GM19372 (cell line): ENCODE data around the gene USH1C.

Experiments
- ATAC-seq: cut with Tn5 transposase; IDR thresholded peaks from one replicate; pipeline ENCODE4 v1.9.1; 2021; ENCODE audit warnings: mild to moderate bottlenecking, low read depth, moderate library complexity; ENCODE audit not compliant: unreplicated experiment

USH1C gene

DNA sequence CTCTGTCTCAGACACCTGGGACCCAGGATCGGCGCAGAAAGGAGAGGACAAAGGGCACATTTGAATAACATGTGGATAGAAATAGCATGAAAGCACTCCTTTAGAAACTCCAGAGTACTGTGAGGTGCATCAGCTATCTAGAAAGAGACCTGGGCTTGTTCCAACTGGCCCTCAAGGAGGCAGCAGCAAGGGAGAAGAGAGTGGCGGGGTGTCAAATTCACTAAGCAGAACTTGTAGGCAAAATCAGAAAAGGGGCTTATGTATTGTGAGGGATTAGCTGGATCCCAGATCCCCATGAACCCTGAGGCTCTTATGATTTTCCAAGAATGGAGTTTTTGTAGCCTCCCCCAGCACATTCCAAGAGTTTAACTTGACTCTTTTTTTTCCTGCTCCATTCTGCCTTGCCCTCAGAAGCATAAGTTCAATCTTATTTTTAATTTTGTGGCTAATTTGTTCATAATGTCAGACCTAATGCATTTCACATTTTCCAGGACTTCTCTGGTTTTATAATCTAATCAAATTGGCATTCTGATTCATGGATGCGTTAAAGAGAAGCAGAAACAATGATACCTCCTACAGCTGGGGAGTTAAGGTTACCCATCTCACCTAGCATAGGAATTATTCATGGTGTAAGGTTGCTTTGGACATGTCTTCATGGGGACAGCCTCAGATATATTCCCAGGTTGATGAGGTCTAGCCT lies 33.6 kb downstream of the USH1C start:
- no peak for ATAC-seq

DNA sequence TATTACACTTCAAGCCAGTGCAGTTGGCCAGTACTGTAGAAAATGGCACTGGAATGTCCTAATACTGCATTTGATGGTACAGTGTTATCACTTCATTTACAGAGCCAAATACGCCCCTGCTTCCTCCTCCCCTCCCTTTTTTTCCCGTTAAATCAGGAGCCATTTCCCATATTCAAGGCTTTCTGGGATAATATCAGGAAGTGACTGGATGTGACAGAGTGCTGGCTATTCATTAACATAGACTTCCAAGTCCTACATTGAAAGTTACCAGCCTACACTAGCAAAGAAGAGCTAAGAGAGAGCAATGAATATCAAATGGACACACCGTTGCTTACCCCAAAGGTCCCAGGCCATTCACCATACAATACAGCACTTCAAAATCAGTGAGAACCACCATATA lies 35.4 kb downstream of the USH1C start:
- ATAC-seq = no peak

DNA sequence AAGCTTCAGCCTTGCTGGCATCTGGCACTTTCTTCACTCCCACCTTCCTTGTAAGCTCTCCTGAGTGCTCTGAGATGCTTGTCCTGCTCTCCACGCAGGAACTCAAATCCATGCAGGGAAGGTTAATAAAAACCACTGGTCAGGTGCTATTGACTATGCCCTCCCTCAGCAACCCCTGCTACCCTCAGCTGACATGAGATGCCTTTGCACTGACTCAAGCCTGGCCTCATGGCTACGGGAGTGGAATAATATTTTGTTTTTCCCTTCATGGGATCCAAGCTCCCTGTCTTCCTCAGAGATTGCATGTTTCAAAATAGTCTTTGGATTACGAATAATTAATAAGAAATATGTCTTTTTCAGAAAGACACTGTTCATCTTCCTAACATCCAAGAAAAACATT lies 35.9 kb downstream of the USH1C start:
- no peak for ATAC-seq

DNA sequence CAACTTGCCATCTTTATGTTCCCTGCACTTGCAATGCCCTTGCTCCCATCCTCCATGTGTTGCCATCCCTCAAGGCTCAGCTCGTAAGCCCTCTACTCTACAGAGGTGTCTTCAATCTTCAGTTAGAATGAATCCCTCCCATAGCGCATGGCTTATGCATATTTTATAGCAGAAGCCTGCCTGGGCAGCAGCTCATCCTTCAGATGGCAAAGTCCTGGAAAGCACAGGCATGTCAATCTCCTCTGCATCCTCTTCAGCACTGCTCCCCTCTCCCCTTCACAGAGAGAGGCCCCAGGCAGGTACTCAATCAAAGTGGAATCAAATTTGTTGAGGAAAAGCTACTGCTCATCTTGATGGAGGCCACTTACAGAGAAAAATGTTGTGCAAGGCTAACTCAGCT lies 36.4 kb downstream of the USH1C start:
- ATAC-seq = no peak

DNA sequence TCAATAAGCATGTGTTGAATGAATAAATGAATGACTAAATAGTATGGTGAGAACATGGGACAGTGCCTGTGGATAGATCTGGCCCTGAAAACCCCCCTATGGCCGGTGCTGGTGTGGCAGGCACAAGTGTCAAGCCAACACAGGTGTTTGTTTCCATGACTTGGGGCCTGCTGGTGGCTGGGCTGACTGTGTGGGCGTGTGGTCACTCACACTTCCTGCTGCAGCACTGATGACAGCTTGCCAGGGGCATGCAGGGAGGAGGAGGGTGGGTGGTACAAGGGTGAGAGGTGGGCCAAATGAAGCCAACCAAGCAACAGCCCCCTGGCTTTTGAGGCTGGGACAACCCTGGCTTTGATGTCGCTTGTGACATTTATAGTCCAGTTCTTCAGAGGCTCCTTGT lies 37.3 kb downstream of the USH1C start:
- ATAC-seq = peak; percentile 81

DNA sequence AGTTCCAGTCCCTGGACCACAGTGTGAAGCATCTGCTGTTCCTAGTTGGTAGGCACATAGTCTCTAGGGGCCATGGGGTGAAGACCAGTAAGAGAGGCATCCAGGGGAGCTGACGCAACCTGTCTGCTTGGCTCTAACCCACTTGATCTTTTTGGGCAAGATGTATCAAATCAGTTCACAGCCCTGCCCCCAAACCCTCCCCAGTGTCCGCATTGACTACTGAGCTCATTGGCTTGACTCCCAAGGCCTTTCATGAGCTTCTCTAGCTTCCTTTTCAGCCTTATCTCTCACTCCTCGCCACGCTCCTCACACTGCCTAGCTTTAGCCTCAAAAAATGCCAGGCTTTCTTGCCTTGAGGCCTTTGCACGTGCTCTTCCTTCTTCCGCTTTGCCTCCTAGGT lies 37.9 kb downstream of the USH1C start:
- ATAC-seq = no peak

DNA sequence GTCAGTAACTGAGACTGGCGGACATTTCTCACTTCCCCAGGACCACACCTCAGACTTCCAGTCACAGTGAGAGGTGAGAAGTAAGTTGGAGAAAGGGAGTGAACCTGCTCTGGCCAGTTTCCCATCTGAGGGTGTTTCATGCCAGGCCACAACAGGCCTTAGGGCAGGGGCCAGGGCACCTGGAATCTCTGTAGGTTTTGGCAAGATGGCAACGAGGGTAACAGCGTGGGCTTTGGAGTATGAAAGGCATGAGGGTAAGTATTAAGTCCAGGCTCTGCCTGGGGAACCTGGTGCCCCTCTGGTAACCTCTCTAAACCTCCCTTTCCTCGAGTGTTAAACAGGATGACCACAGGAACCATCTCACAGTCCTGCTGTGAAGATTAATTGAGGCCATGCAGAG lies 39.1 kb downstream of the USH1C start:
- no peak for ATAC-seq

DNA sequence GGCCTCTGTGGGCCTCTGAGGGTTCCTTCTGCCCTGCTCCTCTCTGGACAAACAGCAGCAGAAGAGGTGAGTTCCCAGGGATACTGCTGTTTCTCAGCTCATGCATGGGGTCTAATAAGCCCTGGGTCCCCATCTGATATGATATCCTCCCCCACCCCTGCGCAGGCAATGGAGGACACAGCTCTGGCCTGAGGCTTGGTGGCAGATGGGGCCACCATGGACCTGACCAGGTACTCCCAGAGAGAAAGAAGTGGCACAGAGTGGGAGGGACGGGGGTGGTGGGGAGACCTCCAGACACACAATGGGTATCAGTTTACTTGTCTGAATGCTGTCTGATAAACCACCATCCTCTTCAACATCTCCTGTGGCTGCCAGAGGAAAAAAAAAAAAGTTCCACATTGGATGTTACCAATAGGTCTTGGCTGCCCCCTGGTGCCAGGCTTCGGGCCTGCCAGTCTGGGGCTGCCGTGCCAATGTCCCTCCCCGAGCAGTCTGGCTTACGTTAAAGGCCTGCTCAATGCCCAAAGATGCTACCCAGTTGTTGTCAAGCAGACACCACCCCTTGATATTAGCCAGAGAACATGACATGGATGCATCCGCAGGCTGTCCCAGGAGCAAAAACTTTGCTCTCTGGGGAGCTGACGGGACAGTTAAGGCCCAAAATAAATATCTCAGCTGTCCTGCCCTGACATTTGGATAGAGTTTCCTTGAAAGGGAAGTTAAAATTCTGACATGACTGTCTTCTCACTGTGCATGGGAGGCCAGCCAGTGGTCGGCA lies 39.7 kb downstream of the USH1C start:
- peak; percentile 55 for ATAC-seq

DNA sequence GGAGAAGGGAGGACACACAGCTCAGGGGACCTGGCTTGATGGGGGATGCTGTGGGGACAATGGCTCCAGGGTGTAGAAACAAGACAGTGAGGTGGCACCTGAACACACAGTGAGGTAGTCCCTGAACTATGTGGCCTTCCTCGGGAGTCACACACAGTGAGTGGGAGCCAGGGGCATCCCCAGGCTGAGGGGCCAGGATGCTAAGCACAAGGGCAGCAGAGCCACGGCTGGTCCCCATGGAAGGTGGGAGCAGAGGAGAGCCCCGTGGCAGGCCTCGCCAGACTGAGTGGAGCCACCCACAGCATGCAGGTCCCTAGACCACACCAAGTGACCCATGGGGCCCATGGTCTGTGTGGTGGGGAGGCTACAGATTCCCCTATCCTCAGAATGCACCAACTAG lies 41.6 kb downstream of the USH1C start:
- no peak for ATAC-seq

DNA sequence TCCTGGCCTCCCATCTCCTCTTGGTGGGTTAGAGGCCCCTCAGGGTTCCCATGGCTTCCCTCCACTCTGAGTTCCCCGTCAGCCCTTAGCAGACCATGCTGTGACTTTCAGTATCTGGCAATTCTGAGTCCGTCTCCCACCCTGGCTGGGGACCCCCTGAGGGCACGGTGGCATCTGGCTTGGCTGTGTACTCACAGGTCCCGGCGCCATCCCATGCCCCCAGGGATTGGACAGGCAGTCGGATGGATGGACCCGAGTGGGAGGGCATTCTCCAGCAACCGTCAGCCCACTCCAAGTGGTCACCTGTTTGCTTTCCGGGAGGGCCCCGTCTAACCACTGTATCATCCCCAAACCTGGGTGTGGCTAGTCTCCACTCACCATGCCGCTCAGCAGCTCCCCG lies 43.5 kb downstream of the USH1C start:
- ATAC-seq = no peak

DNA sequence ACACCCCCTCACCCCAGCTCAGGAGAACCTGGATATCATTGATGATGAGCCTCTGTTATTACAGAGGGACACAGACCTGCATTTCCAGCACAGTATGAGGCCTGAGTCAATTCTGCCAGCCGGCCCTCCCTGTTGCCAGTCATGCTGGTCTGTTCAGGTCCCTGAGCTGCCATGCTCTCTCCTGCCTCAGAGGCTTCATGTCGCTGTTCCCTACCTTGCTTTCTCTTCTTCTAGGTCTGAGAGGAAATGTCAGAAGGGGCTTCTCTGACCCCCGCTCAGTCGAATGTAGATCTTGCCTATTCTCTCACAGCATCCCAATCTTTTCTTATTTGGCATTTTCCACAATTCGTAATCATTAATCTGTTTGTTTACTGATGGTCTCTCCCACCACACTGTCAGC lies 45.7 kb downstream of the USH1C start:
- ATAC-seq = no peak

DNA sequence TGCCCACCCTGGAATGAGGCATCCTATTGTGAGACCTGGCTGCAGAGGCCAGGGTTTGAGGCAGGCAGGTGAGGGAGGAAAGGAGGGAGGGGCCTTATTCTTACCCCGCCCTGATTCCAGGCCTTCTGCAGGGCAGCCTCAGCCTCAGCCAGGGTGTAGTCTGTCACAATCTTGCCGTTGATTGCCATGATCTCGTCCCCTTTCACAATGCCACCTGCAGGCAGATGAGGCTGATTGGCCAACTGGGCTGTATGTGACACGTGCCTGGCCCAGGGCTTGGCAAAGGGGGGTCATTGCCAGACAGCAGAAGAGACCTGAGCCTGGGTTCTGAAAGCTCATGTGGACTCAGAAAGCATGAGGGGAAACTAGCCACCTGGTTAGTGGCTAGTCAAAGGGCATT lies 46.2 kb downstream of the USH1C start:
- no peak for ATAC-seq

DNA sequence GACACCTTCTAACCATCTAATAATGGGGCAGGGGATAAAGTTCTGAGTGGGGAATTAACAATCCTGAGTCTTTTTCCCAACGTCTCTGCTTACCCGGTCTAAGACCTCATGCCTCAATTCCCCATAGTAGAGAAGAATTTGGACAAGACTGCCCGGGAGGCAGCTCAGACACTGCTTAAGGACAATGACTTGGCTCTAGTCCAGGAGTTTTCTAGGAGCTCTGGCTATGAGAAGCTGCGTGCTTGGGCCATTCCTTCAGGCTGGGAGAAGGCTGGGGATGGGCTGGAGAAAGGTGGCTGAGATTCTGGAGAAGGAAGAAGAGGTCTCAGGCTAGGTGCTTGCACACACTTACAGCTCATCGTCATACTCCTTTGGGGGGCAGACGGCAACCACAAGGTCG lies 47.8 kb downstream of the USH1C start:
- no peak for ATAC-seq

DNA sequence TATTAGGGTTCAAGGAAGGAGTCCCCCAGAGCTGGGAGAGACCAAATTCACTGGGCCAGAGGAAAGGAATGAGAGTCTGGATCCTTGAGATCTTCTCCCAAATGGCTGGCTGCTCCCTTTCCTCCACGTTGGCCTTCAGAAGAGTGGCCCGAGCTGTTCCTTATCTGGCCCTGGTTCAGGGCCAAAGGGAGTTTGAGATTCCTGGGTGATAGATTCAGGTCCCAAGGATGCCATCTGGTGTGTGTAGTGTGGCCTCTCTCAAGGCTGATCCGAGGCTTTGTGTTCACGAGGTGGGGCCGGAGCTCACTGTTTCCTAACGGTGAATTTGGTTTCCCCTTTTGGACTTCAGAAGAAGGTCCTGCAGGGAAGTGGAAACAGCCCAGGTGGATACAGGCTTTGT lies 50.2 kb downstream of the USH1C start:
- no peak for ATAC-seq

DNA sequence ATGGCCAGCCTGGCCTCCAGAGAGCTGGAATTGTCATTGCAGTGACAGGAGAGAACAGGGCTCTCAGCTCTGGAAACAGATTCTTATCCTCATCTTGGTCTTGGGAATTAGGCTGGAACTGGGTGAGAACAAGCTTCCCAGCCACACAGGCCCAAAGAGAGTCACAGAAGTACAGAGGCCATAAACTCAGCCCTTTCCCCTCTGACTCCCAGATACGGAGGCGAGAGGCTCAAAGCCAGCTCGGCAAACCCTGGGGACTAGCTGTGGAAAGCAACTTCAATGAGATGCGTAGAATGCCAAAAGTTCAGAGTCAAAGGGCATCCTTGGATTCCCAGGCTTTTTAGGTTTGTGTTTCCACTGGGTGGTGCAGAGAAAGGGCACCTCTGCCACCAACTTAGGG lies 53.3 kb downstream of the USH1C start:
- ATAC-seq = no peak

DNA sequence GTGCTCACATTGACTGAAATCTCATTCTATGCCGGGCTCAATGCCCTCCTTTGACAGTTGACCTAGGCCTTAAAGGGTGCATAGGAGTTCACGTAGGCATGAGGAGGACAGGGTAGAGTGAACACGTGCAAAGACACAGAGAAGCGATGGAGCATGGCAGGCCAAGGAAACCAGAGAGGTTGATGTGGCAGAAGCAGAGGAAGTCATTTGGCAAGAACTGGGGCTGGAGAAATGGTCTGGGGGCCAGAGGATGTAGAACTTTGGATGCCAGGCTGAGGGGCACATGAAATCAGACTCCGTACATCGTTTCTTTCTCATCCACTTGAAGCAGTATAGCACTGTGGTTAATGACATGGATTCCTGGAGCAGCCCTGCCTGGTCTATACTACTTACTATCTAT lies 54.0 kb downstream of the USH1C start:
- ATAC-seq = no peak

DNA sequence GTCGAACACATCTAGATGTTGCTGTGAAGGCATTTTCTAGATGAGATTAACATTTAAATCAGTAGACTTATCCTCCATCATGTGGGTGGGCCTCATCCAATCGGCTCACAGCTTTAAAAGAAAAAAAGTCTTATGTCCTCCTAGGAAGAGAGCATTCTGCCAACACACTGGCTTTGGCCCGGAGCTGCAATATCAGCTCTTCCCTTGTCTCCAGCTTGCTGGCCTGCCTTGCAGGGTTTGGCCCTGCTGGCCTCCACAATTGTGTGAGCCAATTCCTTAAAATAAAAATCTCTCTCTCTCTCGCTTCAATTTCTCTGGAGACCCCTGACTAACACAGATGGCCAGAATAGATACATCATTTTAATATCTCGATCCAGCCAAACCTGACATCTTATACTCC lies 54.5 kb downstream of the USH1C start:
- no peak for ATAC-seq

DNA sequence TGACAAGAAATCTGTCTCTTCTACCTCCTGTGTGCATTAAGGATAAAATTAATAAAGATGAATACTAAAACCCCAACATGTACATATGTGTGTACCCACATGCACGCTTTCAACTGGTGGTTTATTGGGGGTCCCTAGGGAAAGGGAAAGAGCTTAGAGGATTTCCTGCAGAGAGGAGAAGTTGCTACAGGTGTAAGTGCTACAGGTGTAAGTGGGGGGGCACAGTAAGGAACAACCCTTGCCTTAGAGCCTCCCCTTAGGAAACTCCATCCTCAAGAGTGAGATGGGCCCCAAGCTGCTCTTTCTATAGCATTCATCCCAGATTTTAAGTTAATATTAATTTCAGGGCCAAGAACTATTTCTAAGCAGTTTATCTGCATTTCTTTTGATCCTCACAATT lies 55.7 kb downstream of the USH1C start:
- ATAC-seq = no peak

DNA sequence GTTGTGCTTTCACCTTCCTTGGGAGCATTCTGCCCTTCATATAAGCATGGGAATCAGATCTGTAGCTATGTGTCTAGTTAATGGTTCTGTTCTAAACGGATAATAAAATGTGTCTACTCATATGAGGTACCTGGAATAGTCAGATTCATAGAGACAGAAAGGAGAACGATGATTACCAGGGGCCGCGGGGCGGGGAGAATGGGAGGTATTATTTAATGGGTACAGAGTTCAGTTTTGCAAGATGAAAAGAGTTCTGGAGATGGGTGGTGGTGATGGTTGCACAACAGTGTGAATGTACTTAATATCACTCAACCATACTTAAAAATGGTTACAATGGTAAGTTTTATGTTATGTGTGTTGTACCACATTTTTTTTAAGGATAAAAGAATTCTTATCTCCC lies 57.6 kb downstream of the USH1C start:
- no peak for ATAC-seq

DNA sequence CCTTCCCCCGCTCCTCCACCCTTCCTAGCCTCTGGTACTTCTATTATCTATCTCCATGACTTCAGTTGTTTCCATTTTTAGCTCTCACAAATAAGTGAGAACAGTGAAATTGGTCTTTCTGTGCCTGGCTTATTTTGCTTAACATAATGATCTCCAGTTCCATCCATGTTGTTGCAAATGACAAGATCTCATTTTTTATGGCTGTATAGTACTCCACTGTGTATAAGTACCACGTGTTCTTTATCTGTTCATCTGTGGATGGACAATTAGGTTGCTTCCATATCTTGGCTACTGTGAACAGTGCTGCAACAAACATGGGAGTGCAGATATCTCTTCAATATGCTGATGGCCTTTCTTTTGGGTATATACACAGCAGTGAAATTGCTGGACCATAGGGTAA lies 60.7 kb downstream of the USH1C start:
- no peak for ATAC-seq

DNA sequence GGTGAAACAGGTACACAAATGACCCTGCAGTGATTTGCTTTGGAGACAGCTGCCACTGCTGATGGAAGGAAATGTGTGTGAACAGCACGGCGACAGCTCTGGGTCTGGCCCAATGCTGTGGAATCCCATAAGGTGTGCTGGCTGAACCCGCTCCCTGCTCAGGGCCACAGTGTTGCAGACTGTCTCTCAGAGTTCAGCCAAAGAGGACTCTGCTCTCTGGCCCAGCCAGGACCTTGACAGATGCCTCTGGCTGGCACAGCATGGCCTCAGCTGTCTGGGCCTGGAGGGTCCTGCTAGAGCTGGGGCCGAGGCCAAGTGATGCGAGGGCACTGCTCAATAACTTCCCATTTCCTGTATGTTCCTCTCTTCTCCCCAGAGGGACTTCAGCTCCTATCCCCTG lies 62.3 kb downstream of the USH1C start:
- ATAC-seq = no peak
